NCI-H526 treated with DMSO at 0.1 percent for 48 hours (cell line): Measurements from ENCODE around the gene FNDC7.
"Not testable (repeated sequence)": the region's sequence is repeated elsewhere in the genome, so short reads cannot be mapped to it uniquely, and the experiment has no call there.

Experiments
- DNase-seq: peaks from one replicate; lab custom pipeline; 2025; lab: John Stamatoyannopoulos, UW

Gene FNDC7

GRCh38 chr1:108695535-108695934, 17.2 kb upstream of the FNDC7 start:
- DNase-seq: no peak

- no peak for DNase-seq
Observed at GRCh38 chr1:108699375-108700332, 13.1 kb upstream of the FNDC7 start.

DNA sequence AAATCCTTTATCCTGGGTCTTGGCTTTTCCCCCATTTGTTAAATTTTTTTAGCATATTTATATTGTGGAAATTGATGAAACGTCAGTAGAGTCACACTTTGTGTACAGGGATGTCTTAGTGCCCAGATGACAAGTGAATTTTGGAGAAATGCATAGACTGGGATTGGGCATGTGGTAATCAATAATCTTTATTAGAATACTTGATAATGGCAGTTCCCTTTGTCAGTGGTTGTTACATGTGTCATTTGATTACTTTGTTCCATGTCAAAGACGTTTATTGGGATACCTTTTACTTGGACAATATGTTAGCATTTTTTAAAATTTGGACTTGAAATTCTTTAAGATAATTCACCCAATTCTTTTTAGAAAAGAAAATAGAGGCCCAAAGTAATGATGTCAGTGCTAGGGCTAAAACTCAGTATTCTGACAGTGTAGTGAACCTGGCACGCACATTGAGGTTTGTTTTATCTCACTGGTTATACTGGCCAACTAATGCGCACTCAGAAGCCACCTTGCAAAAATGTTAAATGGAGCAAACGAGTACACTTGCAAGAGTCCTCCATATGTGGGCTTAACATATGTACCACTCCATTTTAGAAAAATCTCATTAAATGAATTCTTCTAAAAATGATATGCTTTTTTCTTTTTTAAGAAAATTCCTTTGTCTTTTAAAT, 11.4 kb upstream of the FNDC7 start:
- DNase-seq: no peak

DNA sequence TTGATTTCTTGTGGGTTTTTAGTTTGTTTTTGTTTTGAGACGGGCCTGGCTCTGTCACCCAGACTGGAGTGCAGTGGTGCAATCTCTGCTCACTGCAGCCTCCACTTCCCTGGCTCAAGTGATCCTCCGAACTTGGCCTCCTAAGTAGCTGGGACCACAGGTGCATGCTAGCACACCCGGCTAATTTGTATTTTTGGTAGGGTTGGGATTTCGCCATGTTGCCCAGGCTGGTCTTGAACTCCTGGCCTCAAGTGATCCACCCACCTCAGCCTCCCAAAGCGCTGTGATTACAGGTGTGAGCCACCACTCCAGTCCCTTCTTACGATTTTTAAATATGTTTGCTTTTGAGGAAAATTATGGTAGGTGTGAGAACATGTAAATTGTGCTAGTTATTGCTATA, 10.6 kb upstream of the FNDC7 start:
- DNase-seq: not testable (repeated sequence)

DNA sequence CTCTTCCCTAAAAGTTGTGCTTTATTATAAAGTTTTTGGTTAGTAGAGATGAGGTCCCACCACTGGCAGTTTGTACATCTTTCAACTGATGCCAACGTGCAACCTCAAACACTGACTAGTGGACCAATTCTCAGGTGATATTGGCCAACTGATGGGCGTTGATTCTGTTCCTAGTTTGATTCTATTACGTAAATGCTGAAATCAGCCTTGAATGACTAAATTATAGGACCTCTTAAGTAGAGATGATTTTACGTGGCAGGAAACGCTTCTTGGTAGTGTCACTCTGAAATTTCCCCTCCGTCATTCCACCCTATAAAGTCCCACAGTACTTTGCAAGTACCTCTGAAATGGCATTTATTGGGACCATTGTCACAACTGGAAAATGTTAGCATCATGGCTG, 8.8 kb upstream of the FNDC7 start:
- DNase-seq: no peak

DNA sequence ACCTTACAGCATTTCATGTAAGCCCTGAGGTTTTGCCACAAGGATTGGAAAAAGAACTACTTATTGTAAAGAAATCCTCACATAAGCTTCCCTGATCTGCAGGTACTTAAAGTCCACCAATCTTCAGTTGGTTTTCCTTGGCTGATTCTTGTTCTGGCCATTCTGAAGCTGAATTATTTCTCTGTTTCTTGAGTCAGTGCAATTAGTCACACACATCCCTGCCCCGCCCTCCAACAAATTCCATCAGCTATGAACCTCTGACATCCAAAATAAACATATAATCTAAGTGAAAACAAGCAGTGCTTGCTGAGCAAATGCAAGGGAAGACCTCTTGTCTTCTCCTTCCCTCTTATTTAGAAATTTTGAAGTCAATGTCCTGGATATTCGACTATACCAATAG, 8.2 kb upstream of the FNDC7 start:
- DNase-seq: no peak

DNA sequence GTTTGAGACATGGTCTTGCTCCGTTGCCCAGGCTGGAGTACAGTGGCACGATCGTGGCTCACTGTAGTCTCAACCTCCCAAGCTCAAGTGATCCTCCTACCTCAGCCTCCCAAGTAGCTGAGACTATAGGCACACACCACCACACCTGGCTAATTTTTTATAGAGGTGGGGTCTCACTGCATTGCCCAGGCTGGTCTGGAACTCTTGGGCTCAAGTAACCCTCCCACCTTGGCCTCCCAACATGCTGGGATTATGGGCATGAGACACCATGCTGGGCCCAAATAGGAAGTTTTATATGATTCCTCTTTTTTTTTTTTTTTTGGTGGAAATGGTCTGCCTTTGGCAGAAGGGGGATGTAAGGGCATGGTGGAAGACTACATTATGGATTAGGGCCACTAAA, 6.1 kb upstream of the FNDC7 start:
- no peak for DNase-seq

- no peak for DNase-seq
Observed at GRCh38 chr1:108708691-108709660, 3.7 kb upstream of the FNDC7 start.

DNA sequence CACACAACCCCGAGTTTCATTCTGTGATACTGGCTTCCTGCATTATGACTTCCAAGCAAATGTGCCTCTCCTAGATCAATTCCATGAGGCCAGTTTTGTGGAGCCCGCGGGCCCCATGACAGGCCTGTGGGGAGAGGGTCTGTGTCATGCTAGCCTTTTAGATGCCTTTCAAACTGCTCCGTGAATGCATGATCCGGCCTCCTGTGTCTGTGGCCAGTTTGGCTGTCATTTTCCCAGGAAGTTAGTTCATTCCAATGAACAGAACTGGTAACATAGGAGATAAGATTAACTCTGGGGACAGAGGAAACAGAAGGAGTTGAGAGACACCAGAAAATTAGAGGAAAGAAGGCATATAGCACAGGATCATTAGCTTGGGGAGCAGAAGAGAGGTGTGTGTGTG, 3.2 kb downstream of the FNDC7 start:
- no peak for DNase-seq

DNA sequence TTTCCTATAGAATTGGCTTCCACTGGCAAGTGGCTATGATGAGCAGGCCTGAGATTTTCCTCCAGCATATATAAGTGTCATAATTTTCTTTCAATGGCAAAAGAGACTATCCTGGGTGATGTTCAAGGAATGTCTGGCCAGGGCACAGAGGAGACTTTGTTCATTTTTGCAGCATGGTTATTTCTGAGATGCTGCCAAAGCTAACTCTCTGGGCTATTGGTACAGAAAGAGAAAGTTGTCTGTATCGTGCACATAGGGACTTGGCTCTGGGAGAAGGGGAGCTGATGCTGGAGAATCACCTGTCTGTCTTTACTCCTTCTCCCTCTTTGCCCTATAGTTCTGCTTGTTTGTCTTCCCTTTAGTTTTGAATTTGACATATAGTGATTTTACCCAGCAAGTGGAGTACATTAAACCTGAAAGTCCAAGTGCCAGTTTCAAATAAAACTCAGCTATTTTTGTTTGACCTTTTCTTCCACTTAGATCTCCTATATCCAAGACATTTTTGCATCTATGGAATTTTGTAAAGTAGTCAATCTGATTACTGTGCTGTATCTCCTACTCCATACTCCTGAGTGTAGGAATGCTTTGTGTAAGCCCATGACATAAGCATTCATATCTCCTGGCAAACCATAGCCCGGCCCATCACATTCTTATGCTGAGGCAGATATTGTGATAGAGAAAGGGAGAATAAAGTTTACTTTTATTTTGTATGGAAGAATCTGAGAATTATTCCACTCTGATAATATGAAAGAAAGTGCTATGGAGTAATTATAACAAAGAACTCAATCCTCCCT, 3.9 kb downstream of the FNDC7 start:
- no peak for DNase-seq

GRCh38 chr1:108717774-108718316, 5.1 kb downstream of the FNDC7 start:
- no peak for DNase-seq

GRCh38 chr1:108718927-108719655, 6.4 kb downstream of the FNDC7 start:
- DNase-seq: no peak

DNA sequence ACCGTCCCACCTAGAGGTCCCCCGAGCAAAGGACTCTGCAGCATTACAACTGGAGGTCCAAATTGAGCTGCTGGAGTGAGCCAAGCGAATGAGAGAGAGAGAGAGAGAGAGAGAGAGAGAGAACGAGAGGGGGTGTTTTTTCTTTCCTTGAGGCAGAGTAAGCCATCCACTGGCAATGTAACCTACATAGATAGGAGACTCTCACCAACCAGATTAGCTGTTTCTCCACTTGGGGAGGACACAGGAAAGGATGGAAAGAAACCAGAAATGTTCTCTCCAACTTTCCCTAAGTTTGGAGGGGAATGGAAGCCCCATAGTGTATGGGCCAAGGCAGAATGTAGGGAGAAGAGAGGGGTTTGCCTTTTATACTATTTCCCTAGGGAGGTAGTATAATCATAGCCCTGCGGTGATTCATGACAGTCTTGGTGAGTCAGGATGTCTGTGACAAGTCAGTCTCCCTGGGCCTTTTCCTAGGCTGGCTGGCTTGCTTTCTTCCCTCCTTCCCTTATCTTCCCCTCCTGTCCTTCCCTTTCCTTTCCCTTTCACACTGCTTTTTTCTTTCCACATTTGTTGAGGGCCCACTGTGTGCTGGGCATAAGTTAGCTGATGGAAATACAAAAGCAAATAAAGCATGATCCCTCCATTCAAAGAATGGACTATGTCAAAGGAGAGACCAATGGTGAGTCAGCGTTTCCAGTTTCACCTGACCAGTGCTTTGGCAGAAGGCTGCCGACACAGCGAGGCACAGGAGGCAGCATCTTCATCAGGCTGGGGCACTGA, 7.1 kb downstream of the FNDC7 start:
- no peak for DNase-seq

- no peak for DNase-seq
Observed at GRCh38 chr1:108722292-108722691, 9.6 kb downstream of the FNDC7 start.

- no peak for DNase-seq
Observed at GRCh38 chr1:108725906-108726305, 13.2 kb downstream of the FNDC7 start.

GRCh38 chr1:108728327-108728923, 15.7 kb downstream of the FNDC7 start:
- no peak for DNase-seq

GRCh38 chr1:108729481-108729880, 16.8 kb downstream of the FNDC7 start:
- DNase-seq: no peak

- DNase-seq: no peak
Observed at GRCh38 chr1:108732398-108732797, 19.7 kb downstream of the FNDC7 start.
